ENCODE results near the gene NFATC4.

- TF ChIP-seq EZH2phosphoT487 (IDR thresholded peaks at IDR 0.05; ENCODE audit: borderline replicate concordance), result no peak
- TF ChIP-seq SRF (IDR thresholded peaks at IDR 0.05; ENCODE audit: low read depth), result no peak
- no peak for TF ChIP-seq CTCF (IDR thresholded peaks at IDR 0.05 in 2 of 3, conservative IDR thresholded peaks at IDR 0.05 in 1 of 3; ENCODE audit: borderline replicate concordance in 1 of 3, insufficient read depth in 1 of 3, low read depth in 2 of 3, low read length in 2 of 3)
These were observed 12.1 kb downstream of the NFATC4 start for GRCh38 chr14:24379907-24380730.
